ENCODE results near the gene SNED1.
A peak's percentile ranks its signal among the peaks of the same experiment; 100 is the strongest.

The SNED1 gene

GRCh38 chr2:240988146-240988545 lies 10.3 kb upstream of the SNED1 start:
- Histone ChIP-seq H3K4me1 (ENCODE audit: insufficient read depth, low read length) (no peaks in the 10 kb centered on the region), H4K20me1 (ENCODE audit: insufficient read depth, low read length) (no peaks in the 10 kb centered on the region; the same call in 1 of the 2 replicates), H3K9me3 (ENCODE audit: insufficient read depth, low read length, severe bottlenecking) (no peaks in the 10 kb centered on the region), H3K79me2 (ENCODE audit: insufficient read depth, low read length) (no peaks in the 10 kb centered on the region), H3K27ac (ENCODE audit: low read length) (no peak overlapping the region), H3K36me3 (ENCODE audit: insufficient read depth, low read length) (no peaks in the 10 kb centered on the region), H3K4me2 (ENCODE audit: insufficient read depth, low read length) (no peak overlapping the region), H2AFZ (ENCODE audit: low read depth, low read length) (no peak overlapping the region), H3K4me3 (ENCODE audit: low read depth in 1 of 2, low read length in 2 of 2) (no peak overlapping the region), H3K9ac (ENCODE audit: low read depth, low read length) (no peak overlapping the region), H3K27me3 (ENCODE audit: insufficient read depth, low read length, poor library complexity) (no peaks in the 10 kb centered on the region)
- no peak for TF ChIP-seq EZH2 (IDR thresholded peaks at IDR 0.05; ENCODE audit: borderline replicate concordance, low read depth, low read length, severe bottlenecking)
- TF ChIP-seq CTCF (IDR thresholded peaks at IDR 0.05; ENCODE audit: borderline replicate concordance, extremely low read depth, low read length, poor library complexity, severe bottlenecking), result no peak
- ATAC-seq (ENCODE audit: insufficient read depth, low read depth) (no peak), DNase-seq (no peak)

GRCh38 chr2:240988571-240989271 lies 9.7 kb upstream of the SNED1 start:
- H4K20me1 ChIP-seq (ENCODE audit: insufficient read depth, low read length), result peaks cover under 1% of the 10 kb centered on the region; the same call in 1 of the 2 replicates
- no peak overlapping the region for H3K27ac ChIP-seq (ENCODE audit: low read length)
- no peaks in the 10 kb centered on the region for H3K27me3 ChIP-seq (ENCODE audit: insufficient read depth, low read length, poor library complexity)
- no peak overlapping the region for H2AFZ ChIP-seq (ENCODE audit: low read depth, low read length)
- H3K79me2 ChIP-seq (ENCODE audit: insufficient read depth, low read length), result no peaks in the 10 kb centered on the region
- no peak overlapping the region for H3K9ac ChIP-seq (ENCODE audit: low read depth, low read length)
- H3K4me3 ChIP-seq (ENCODE audit: low read depth in 1 of 2, low read length in 2 of 2), result no peak overlapping the region
- H3K9me3 ChIP-seq (ENCODE audit: insufficient read depth, low read length, severe bottlenecking), result no peaks in the 10 kb centered on the region
- no peaks in the 10 kb centered on the region for H3K4me1 ChIP-seq (ENCODE audit: insufficient read depth, low read length)
- no peak for TF ChIP-seq CTCF (IDR thresholded peaks at IDR 0.05; ENCODE audit: borderline replicate concordance, extremely low read depth, low read length, poor library complexity, severe bottlenecking)
- no peak for TF ChIP-seq EZH2 (IDR thresholded peaks at IDR 0.05; ENCODE audit: borderline replicate concordance, low read depth, low read length, severe bottlenecking)
- ATAC-seq (ENCODE audit: insufficient read depth, low read depth) (no peak), DNase-seq (no peak)
- no peaks in the 10 kb centered on the region for H3K36me3 ChIP-seq (ENCODE audit: insufficient read depth, low read length)
- H3K4me2 ChIP-seq (ENCODE audit: insufficient read depth, low read length), result no peak overlapping the region

- DNase-seq, result no peak
- H4K20me1 ChIP-seq (ENCODE audit: insufficient read depth, low read length), result peaks cover 3% of the 10 kb centered on the region; the same call in 1 of the 2 replicates
- H3K36me3 ChIP-seq (ENCODE audit: insufficient read depth, low read length), result no peaks in the 10 kb centered on the region
- H3K9me3 ChIP-seq (ENCODE audit: insufficient read depth, low read length, severe bottlenecking), result no peaks in the 10 kb centered on the region
- no peak overlapping the region for H2AFZ ChIP-seq (ENCODE audit: low read depth, low read length)
- TF ChIP-seq CTCF (IDR thresholded peaks at IDR 0.05; ENCODE audit: borderline replicate concordance, extremely low read depth, low read length, poor library complexity, severe bottlenecking), result peak; percentile 53
- no peak for TF ChIP-seq EZH2 (IDR thresholded peaks at IDR 0.05; ENCODE audit: borderline replicate concordance, low read depth, low read length, severe bottlenecking)
- no peak overlapping the region for H3K4me2 ChIP-seq (ENCODE audit: insufficient read depth, low read length)
- no peaks in the 10 kb centered on the region for H3K79me2 ChIP-seq (ENCODE audit: insufficient read depth, low read length)
- no peak overlapping the region for H3K9ac ChIP-seq (ENCODE audit: low read depth, low read length)
- 0 out of 3 replicates have a peak, but pooled peaks have one; percentile 40 for ATAC-seq (ENCODE audit: insufficient read depth, low read depth)
- no peaks in the 10 kb centered on the region for H3K4me1 ChIP-seq (ENCODE audit: insufficient read depth, low read length)
- H3K27me3 ChIP-seq (ENCODE audit: insufficient read depth, low read length, poor library complexity), result no peaks in the 10 kb centered on the region
- no peak overlapping the region for H3K4me3 ChIP-seq (ENCODE audit: low read depth in 1 of 2, low read length in 2 of 2)
- no peak overlapping the region for H3K27ac ChIP-seq (ENCODE audit: low read length)
These were observed 8.8 kb upstream of the SNED1 start for GRCh38 chr2:240989451-240990265.
